Osteoblast (primary cell): ENCODE results near the gene OR2H1. TPM values are rescaled to one million over a fixed set of nuclear protein-coding genes. Genes with fewer than 3 reads are reported as not detected.

Experiments
- DNase-seq: peaks from one replicate; pipeline ENCODE4 v3.0.0; 2011; ENCODE audit warnings: low spot score, mixed read lengths; ENCODE audit not compliant: insufficient read length; ENCODE audit errors: missing footprints
- H2AFZ ChIP-seq: 2 replicates; pipeline ENCODE4 v1.6.0; 2011; ENCODE audit warnings: mild to moderate bottlenecking, low read length
- H3K27ac ChIP-seq: 2 replicates; pipeline ENCODE4 v1.5.1; 2011; ENCODE audit warnings: mild to moderate bottlenecking, low read depth, low read length, moderate library complexity
- H3K27me3 ChIP-seq: 2 replicates; pipeline ENCODE4 v1.6.0; 2012; ENCODE audit warnings: mild to moderate bottlenecking, control low read depth, inconsistent platforms, low read length, moderate library complexity; ENCODE audit not compliant: insufficient read depth
- H3K36me3 ChIP-seq: 2 replicates; pipeline ENCODE4 v1.5.1; 2011; ENCODE audit warnings: mild to moderate bottlenecking, low read length, control low read depth, moderate library complexity; ENCODE audit not compliant: insufficient read depth
- H3K4me1 ChIP-seq: 2 replicates; pipeline ENCODE4 v1.5.1; 2011; ENCODE audit warnings: mild to moderate bottlenecking, low read length, control low read depth, moderate library complexity; ENCODE audit not compliant: insufficient read depth
- H3K4me2 ChIP-seq: 2 replicates; pipeline ENCODE4 v1.6.0; 2011; ENCODE audit warnings: mild to moderate bottlenecking, low read length; ENCODE audit not compliant: insufficient read depth
- H3K4me3 ChIP-seq: fragments of 200-600 bp; sonication (generic); 3 replicates; pipeline ENCODE4 v1.5.1; 2012; ENCODE audit warnings: mild to moderate bottlenecking, low read length, inconsistent platforms; ENCODE audit not compliant: insufficient read depth
- H3K79me2 ChIP-seq: 2 replicates; pipeline ENCODE4 v1.6.0; 2012; ENCODE audit warnings: mild to moderate bottlenecking, low read length, control low read depth, inconsistent platforms; ENCODE audit not compliant: insufficient read depth
- H3K9me3 ChIP-seq: 2 replicates; pipeline ENCODE4 v1.5.1; 2011; ENCODE audit warnings: low read depth, low read length, control low read depth
- H4K20me1 ChIP-seq: 2 replicates; pipeline ENCODE4 v1.6.0; 2012; ENCODE audit warnings: mild to moderate bottlenecking, low read length, control low read depth; ENCODE audit not compliant: insufficient read depth
- CTCF ChIP-seq: IDR thresholded peaks from 2 replicates; pipeline ENCODE4 v1.5.1; 2011; ENCODE audit warnings: mild to moderate bottlenecking, low read depth, low read length, moderate library complexity; ENCODE audit errors: extremely low read depth
- total RNA-seq: library from RNA; depleted of rRNA; stranded (reverse); fragments of >200 nt; gene quantifications from 2 replicates; pipeline ENCODE4 v1.2.3, GENCODE V29; 2012

The OR2H1 gene
- total RNA-seq, 1 donor, result not detected

GRCh38 chr6:29500594-29500993 lies 43.6 kb downstream of the OR2H1 start:
- Histone ChIP-seq H3K4me2 (no peak overlapping the region), H3K79me2 (no peaks in the 10 kb centered on the region), H3K27ac (no peak overlapping the region), H4K20me1 (no peaks in the 10 kb centered on the region), H3K36me3 (no peaks in the 10 kb centered on the region), H2AFZ (no peak overlapping the region), H3K27me3 (no peaks in the 10 kb centered on the region), H3K9me3 (no peaks in the 10 kb centered on the region), H3K4me1 (no peaks in the 10 kb centered on the region), H3K4me3 (no peak overlapping the region)
- TF ChIP-seq CTCF, result no peak
- no peak for DNase-seq

- H3K36me3 ChIP-seq, result no peaks in the 10 kb centered on the region
- no peak for DNase-seq
- H3K27me3 ChIP-seq, result no peaks in the 10 kb centered on the region
- H4K20me1 ChIP-seq, result no peaks in the 10 kb centered on the region
- no peak overlapping the region for H2AFZ ChIP-seq
- H3K79me2 ChIP-seq, result no peaks in the 10 kb centered on the region
- TF ChIP-seq CTCF, result no peak
- no peaks in the 10 kb centered on the region for H3K9me3 ChIP-seq
- no peaks in the 10 kb centered on the region for H3K4me1 ChIP-seq
- H3K4me3 ChIP-seq, result no peak overlapping the region
- no peak overlapping the region for H3K27ac ChIP-seq
- no peak overlapping the region for H3K4me2 ChIP-seq
These were observed 44.2 kb downstream of the OR2H1 start for GRCh38 chr6:29501106-29501505.

GRCh38 chr6:29502181-29502580 lies 45.2 kb downstream of the OR2H1 start:
- H3K4me3 ChIP-seq, result no peak overlapping the region

GRCh38 chr6:29502597-29502996 lies 45.6 kb downstream of the OR2H1 start:
- no peaks in the 10 kb centered on the region for H3K79me2 ChIP-seq
- no peaks in the 10 kb centered on the region for H3K4me1 ChIP-seq
- no peak overlapping the region for H3K4me2 ChIP-seq
- H3K27ac ChIP-seq, result no peak overlapping the region
- no peaks in the 10 kb centered on the region for H4K20me1 ChIP-seq
- H3K27me3 ChIP-seq, result no peaks in the 10 kb centered on the region
- no peak overlapping the region for H2AFZ ChIP-seq
- H3K9me3 ChIP-seq, result no peaks in the 10 kb centered on the region
- DNase-seq, result no peak
- no peak for TF ChIP-seq CTCF
- no peak overlapping the region for H3K4me3 ChIP-seq
- H3K36me3 ChIP-seq, result no peaks in the 10 kb centered on the region

More at GRCh38 chr6:29502181-29502580, 45.2 kb downstream of the OR2H1 start:
- no peaks in the 10 kb centered on the region for H3K79me2 ChIP-seq
- H4K20me1 ChIP-seq, result no peaks in the 10 kb centered on the region
- H3K4me2 ChIP-seq, result no peak overlapping the region
- H3K36me3 ChIP-seq, result no peaks in the 10 kb centered on the region
- no peak for TF ChIP-seq CTCF
- no peak overlapping the region for H2AFZ ChIP-seq
- H3K27me3 ChIP-seq, result no peaks in the 10 kb centered on the region
- DNase-seq, result no peak
- no peaks in the 10 kb centered on the region for H3K9me3 ChIP-seq
- H3K27ac ChIP-seq, result no peak overlapping the region
- H3K4me1 ChIP-seq, result no peaks in the 10 kb centered on the region
